Neural progenitor cell (in vitro differentiated cells): ENCODE data around the gene MYCN.

Source experiments
- CTCF ChIP-seq: fragments of 200-600 bp; sonication (generic); IDR thresholded peaks from 2 replicates; pipeline ENCODE4 v1.5.1; 2017; ENCODE audit warnings: antibody characterized with exemption, mild to moderate bottlenecking
- EZH2 ChIP-seq: fragments of 200-600 bp; sonication (generic); IDR thresholded peaks from 2 replicates; pipeline ENCODE4 v1.6.1; 2017; ENCODE audit warnings: antibody characterized with exemption, mild to moderate bottlenecking, moderate library complexity
- EZH2phosphoT487 ChIP-seq: fragments of 200-600 bp; sonication (generic); IDR thresholded peaks from 2 replicates; pipeline ENCODE4 v1.6.1; 2017; ENCODE audit warnings: antibody characterized with exemption

- TF ChIP-seq CTCF (no peak), EZH2phosphoT487 (no peak), EZH2 (no peak)
Measured at GRCh38 chr2:15981646-15982045, 41.3 kb downstream of the MYCN start.
